Sigmoid colon (tissue), 7 donors: ENCODE results near the gene RAB26. TPM values are rescaled to one million over a fixed set of nuclear protein-coding genes. Genes with fewer than 3 reads are reported as not detected.

Source experiments
- DNase-seq: peaks from one replicate; pipeline ENCODE4 v3.0.0-alpha.2; 2019
- H3K27ac ChIP-seq, 4 donors: fragments of 200-600 bp; sonication (generic); one replicate each; pipeline ENCODE4 v1.5.1; 2016 to 2019; ENCODE audit warnings: mild to moderate bottlenecking in 1 of 4
- H3K27me3 ChIP-seq, 3 donors: fragments of 200-600 bp; sonication (generic); one replicate each; pipeline ENCODE4 v1.5.1; 2019; ENCODE audit warnings: mild to moderate bottlenecking in 1 of 3
- H3K36me3 ChIP-seq, 4 donors: fragments of 200-600 bp; sonication (generic); one replicate each; pipeline ENCODE4 v1.5.1; 2016 to 2019
- H3K4me1 ChIP-seq, 4 donors: fragments of 200-600 bp; sonication (generic); one replicate each; pipeline ENCODE4 v1.5.1; 2017 to 2019
- H3K4me3 ChIP-seq, 4 donors: fragments of 200-600 bp; sonication (generic); one replicate each; pipeline ENCODE4 v1.5.1; 2017 to 2019; ENCODE audit warnings: mild to moderate bottlenecking in 2 of 4, moderate library complexity in 1 of 4
- H3K9me3 ChIP-seq, 4 donors: fragments of 200-600 bp in 3 of 4; sonication (generic) in 3 of 4; one replicate each; pipeline versions ENCODE4 v1.5.1 to v1.6.1; 2013 to 2019
- CTCF ChIP-seq, 4 experiments: fragments of 450-650 bp in 3 of 4; fragments of 200-600 bp in 1 of 4; IDR thresholded peaks; one replicate each; pipeline ENCODE4 v1.5.1; 2016 to 2019; ENCODE audit warnings: antibody characterized with exemption in 4 of 4, mild to moderate bottlenecking in 3 of 4, moderate library complexity in 2 of 4
- EP300 ChIP-seq, 4 donors: sonication (generic); formaldehyde crosslinking; IDR thresholded peaks; one replicate each; pipeline ENCODE4 v1.6.1; 2017; ENCODE audit warnings: antibody characterized with exemption in 4 of 4
- POLR2A ChIP-seq, 2 donors: fragments of 450-650 bp; IDR thresholded peaks; one replicate each; pipeline ENCODE4 v1.6.1; 2016; ENCODE audit warnings: antibody characterized with exemption in 2 of 2, mild to moderate bottlenecking in 2 of 2, moderate library complexity in 2 of 2
- POLR2AphosphoS5 ChIP-seq, 4 donors: sonication (generic); formaldehyde crosslinking; IDR thresholded peaks; one replicate each; pipeline ENCODE4 v1.6.1; 2017; ENCODE audit warnings: antibody characterized with exemption in 4 of 4
- WGBS, 2 donors: extraction: QIAGEN DNeasy Blood & Tissue Kit; methylation state at CpG; one replicate each; pipeline ENCODE4 v1.1.7; 2013; 5-methylcytosine and 5-hydroxymethylcytosine counted together
- intact Hi-C: fragments of 100-400 bp; cut with DNase I; formaldehyde crosslinking; loops from one replicate; pipeline ENCODE4 v1.15.1; 2023
- polyA plus RNA-seq, 3 donors: library from polyadenylated mRNA; stranded (reverse); fragments of 200-250 nt; gene quantifications; one replicate each; pipeline ENCODE4 v1.2.3, GENCODE V29; 2013
- total RNA-seq, 4 donors: library from RNA; depleted of rRNA; stranded (reverse); fragments of >200 nt; gene quantifications; one replicate each; pipeline ENCODE4 v1.1.0, GENCODE V29; 2016
- donor health status: healthy with polysubstance abuse.
- donor health status: Bipolar disorder and iron deficiency.
- donor health status: healthy.

Gene RAB26
- total and polyA plus RNA-seq, 7 donors: 0.68 to 18.8 (median 8.5) TPM; not detected in 1

GRCh38 chr16:2191446-2191706 lies 43.0 kb downstream of the RAB26 start:
- Histone ChIP-seq H3K4me1 (peaks cover 0 to 15% (median 13%) of the 10 kb centered on the region in 4 donors), H3K27ac (no peak overlapping the region), H3K9me3 (no peaks in the 10 kb centered on the region), H3K4me3 (no peak overlapping the region), H3K36me3 (no peaks in the 10 kb centered on the region), H3K27me3 (peaks cover 16 to 31% (median 23%) of the 10 kb centered on the region in 3 donors)
- 85 to 88% methylated on average over 11 of the region's 11 CpGs for WGBS, 2 donors
- no peak for DNase-seq
- intact Hi-C loops: no loop called here
- TF ChIP-seq CTCF (IDR thresholded peaks at IDR 0.05) (no peak), POLR2AphosphoS5 (IDR thresholded peaks at IDR 0.05) (no peak), EP300 (IDR thresholded peaks at IDR 0.05) (no peak)

GRCh38 chr16:2194166-2194834 lies 45.9 kb downstream of the RAB26 start:
- no peak for TF ChIP-seq CTCF (IDR thresholded peaks at IDR 0.05)
- TF ChIP-seq POLR2A (IDR thresholded peaks at IDR 0.05): no peak
- TF ChIP-seq POLR2AphosphoS5 (IDR thresholded peaks at IDR 0.05): no peak
- no peak for TF ChIP-seq EP300 (IDR thresholded peaks at IDR 0.05)
- no peak for DNase-seq
- Histone ChIP-seq H3K27me3 (peaks cover 27 to 55% (median 41%) of the 10 kb centered on the region in 3 donors), H3K4me1 (peaks cover 0 to 21% (median 18%) of the 10 kb centered on the region in 4 donors), H3K36me3 (no peaks in the 10 kb centered on the region), H3K4me3 (no peak overlapping the region), H3K9me3 (no peaks in the 10 kb centered on the region), H3K27ac (no peak overlapping the region)
- intact Hi-C loops: no loop called here
- WGBS, 2 donors: 35 to 59% methylated on average over 16 of the region's 16 CpGs

- Histone ChIP-seq H3K27ac (no peak overlapping the region), H3K36me3 (no peaks in the 10 kb centered on the region), H3K4me1 (peaks cover 0 to 21% (median 18%) of the 10 kb centered on the region in 4 donors), H3K9me3 (no peaks in the 10 kb centered on the region), H3K4me3 (no peak overlapping the region), H3K27me3 (peaks cover 27 to 55% (median 41%) of the 10 kb centered on the region in 3 donors)
- no peak for TF ChIP-seq EP300 (IDR thresholded peaks at IDR 0.05)
- peak in 2 of 4 experiments; percentile 10 to 22 for TF ChIP-seq CTCF (IDR thresholded peaks at IDR 0.05)
- WGBS, 2 donors: 16 to 22% methylated on average over 10 of the region's 10 CpGs
- intact Hi-C loops: no loop called here
- no peak for DNase-seq
Observed at GRCh38 chr16:2194852-2195321, 46.5 kb downstream of the RAB26 start.

GRCh38 chr16:2195322-2196161 lies 47.1 kb downstream of the RAB26 start:
- 2% methylated on average over 49 of the region's 49 CpGs for WGBS, 2 donors
- peaks cover 0 to 21% (median 18%) of the 10 kb centered on the region in 4 donors for H3K4me1 ChIP-seq
- no peaks in the 10 kb centered on the region for H3K9me3 ChIP-seq
- H3K36me3 ChIP-seq: no peaks in the 10 kb centered on the region
- no peak overlapping the region for H3K27ac ChIP-seq
- DNase-seq: no peak
- TF ChIP-seq EP300 (IDR thresholded peaks at IDR 0.05) (no peak), CTCF (IDR thresholded peaks at IDR 0.05) (no peak), POLR2AphosphoS5 (IDR thresholded peaks at IDR 0.05) (no peak), POLR2A (IDR thresholded peaks at IDR 0.05) (no peak)
- peaks cover 27 to 55% (median 41%) of the 10 kb centered on the region in 3 donors for H3K27me3 ChIP-seq
- intact Hi-C loops: no loop called here
- H3K4me3 ChIP-seq: peak overlapping the region in 3 of 4 donors; percentile 30 to 50 (median 47)
